Measurements from ENCODE around the gene ANGPTL5.

The ANGPTL5 gene

GRCh38 chr11:101848262-101848661 lies 68.1 kb downstream of the ANGPTL5 start:
- peak; percentile 18 for TF ChIP-seq CTCF (IDR thresholded peaks at IDR 0.05; ENCODE audit: low read depth, low read length)
- DNase-seq (ENCODE audit: extremely low read depth, low read depth), result no peak

GRCh38 chr11:101844608-101845007 lies 71.7 kb downstream of the ANGPTL5 start:
- no peak for TF ChIP-seq CTCF (IDR thresholded peaks at IDR 0.05; ENCODE audit: low read depth, low read length)
- no peak for DNase-seq (ENCODE audit: extremely low read depth, low read depth)

GRCh38 chr11:101840704-101841103 lies 75.6 kb downstream of the ANGPTL5 start:
- no peak for DNase-seq (ENCODE audit: extremely low read depth, low read depth)
- TF ChIP-seq CTCF (IDR thresholded peaks at IDR 0.05; ENCODE audit: low read depth, low read length), result no peak

Measured in AG09319 (cell line).